ENCODE data around the gene TMEM31. TPM values are rescaled to one million over a fixed set of nuclear protein-coding genes. Genes with fewer than 3 reads are reported as not detected.

TMEM31 gene
- total and polyA plus RNA-seq, 9 of the 15 experiments (the other 6 are each of a cell fraction or from before 2014, with no cell fraction given) = 0.18 TPM; not detected in 8

DNA sequence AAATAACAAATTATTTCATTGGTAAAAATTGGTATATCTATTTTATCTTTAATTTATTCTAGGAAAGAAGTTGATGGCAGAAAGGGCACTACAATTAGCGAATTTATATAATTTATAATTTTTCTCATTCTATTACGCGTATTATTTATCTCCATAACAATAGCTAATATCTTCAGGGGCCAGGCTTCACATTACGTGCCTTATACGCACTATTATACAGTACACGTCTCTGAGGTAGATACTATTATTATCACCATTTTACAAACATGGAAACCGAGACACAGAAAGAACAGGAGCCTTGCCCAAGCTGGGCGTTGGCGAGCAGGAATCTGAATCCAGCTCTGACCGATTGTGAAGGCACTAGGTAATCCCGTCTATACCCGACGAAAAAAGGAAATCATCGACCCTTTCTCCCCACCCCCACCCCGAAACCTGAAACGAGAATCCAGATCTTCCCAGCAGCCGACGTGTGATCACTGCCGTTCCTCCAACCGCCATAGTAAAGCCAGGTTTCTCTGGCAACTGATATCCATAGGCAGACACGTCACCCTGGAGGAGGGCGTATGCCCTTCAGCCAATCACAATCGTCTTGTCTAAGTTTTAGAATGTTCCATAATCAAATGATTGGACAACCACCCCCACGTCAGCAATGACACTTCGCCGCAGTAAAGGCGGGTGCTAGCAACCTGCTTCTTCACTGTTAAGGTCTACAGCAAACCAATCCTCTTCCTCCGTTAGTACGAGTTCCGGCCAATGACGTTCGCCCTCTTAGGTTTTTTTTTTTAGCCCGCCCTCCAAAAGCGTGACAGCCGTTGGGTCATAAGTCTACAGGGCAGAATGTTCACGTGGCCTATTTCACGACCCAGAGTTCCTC lies 24.3 kb upstream of the TMEM31 start, which contains the start of gene MORF4L2 (continued):
- TF ChIP-seq MYC (IDR thresholded peaks at IDR 0.05; ENCODE audit: low read depth, low read length) = no peak
- TF ChIP-seq MYC (CRISPR knock-in tag; IDR thresholded peaks at IDR 0.05; ENCODE audit: borderline replicate concordance, low read depth) = no peak
- no peak for TF ChIP-seq HEY1 (CRISPR knock-in tag; IDR thresholded peaks at IDR 0.05; ENCODE audit: borderline replicate concordance)
- TF ChIP-seq, protein P1, sequence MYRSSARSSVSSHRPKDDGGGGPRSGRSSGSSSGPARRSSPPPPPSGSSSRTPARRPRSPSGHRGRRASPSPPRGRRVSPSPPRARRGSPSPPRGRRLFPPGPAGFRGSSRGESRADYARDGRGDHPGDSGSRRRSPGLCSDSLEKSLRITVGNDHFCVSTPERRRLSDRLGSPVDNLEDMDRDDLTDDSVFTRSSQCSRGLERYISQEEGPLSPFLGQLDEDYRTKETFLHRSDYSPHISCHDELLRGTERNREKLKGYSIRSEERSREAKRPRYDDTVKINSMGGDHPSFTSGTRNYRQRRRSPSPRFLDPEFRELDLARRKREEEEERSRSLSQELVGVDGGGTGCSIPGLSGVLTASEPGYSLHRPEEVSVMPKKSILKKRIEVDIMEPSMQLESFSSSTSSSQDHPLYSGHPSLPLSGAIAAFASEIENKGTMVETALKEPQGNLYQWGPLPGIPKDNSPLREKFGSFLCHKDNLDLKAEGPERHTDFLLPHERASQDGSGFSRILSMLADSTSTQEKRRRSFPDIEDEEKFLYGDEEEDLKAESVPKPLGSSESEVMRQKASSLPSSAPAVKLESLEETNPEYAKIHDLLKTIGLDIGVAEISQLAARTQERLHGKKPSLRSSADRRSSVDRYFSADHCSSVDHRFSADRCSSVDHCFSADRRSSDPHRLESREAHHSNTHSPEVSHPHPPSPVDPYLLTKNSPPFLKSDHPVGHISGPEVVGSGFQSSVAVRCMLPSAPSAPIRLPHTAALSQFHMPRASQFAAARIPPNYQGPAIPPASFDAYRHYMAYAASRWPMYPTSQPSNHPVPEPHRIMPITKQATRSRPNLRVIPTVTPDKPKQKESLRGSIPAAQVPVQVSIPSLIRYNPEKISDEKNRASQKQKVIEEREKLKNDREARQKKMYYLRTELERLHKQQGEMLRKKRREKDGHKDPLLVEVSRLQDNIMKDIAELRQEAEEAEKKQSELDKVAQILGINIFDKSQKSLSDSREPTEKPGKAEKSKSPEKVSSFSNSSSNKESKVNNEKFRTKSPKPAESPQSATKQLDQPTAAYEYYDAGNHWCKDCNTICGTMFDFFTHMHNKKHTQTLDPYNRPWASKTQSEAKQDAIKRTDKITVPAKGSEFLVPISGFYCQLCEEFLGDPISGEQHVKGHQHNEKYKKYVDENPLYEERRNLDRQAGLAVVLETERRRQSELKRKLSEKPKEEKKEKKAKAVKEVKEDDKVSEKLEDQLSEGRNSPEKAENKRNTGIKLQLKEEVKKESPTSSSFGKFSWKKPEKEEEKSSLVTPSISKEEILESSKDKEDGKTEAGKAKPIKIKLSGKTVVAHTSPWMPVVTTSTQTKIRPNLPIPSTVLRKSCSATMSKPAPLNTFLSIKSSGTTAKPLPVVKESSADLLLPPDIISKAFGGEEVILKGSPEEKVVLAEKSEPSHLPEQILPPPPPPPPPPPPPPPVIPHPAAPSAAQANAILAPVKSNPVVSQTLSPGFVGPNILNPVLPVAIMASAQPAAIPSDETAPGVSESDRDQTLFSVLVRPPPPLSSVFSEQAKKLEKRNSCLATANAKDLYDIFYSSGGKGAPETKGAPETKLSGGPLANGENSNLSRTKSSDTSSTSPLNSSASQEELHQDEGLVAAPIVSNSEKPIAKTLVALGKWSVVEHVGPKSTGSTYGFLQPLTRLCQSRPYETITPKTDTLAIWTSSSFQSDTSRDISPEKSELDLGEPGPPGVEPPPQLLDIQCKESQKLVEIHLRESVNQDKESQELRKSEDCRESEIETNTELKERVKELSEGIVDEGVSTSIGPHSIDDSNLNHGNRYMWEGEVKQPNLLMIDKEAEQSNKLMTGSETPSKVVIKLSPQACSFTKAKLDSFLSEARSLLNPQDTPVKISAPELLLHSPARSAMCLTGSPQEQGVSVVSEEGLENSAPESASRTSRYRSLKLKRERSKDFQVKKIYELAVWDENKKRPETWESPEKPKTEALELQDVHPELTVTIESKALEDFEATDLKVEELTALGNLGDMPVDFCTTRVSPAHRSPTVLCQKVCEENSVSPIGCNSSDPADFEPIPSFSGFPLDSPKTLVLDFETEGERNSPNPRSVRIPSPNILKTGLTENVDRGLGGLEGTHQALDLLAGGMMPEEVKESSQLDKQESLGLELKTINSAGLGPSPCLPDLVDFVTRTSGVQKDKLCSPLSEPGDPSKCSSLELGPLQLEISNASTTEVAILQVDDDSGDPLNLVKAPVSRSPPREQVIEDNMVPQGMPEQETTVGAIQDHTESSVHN (IDR thresholded peaks at IDR 0.05; ENCODE audit: borderline replicate concordance in 1 of 2, low read depth in 1 of 2) = no peak
- no peak for TF ChIP-seq NR2F6 (CRISPR knock-in tag; IDR thresholded peaks at IDR 0.05)
- TF ChIP-seq RFX5 (IDR thresholded peaks at IDR 0.05; ENCODE audit: low read depth, low read length) = no peak
- TF ChIP-seq NR1H2 (CRISPR knock-in tag; IDR thresholded peaks at IDR 0.05) = no peak
- TF ChIP-seq, protein P2, sequence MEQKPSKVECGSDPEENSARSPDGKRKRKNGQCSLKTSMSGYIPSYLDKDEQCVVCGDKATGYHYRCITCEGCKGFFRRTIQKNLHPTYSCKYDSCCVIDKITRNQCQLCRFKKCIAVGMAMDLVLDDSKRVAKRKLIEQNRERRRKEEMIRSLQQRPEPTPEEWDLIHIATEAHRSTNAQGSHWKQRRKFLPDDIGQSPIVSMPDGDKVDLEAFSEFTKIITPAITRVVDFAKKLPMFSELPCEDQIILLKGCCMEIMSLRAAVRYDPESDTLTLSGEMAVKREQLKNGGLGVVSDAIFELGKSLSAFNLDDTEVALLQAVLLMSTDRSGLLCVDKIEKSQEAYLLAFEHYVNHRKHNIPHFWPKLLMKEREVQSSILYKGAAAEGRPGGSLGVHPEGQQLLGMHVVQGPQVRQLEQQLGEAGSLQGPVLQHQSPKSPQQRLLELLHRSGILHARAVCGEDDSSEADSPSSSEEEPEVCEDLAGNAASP (IDR thresholded peaks at IDR 0.05) = no peak
- TF ChIP-seq, protein P3, sequence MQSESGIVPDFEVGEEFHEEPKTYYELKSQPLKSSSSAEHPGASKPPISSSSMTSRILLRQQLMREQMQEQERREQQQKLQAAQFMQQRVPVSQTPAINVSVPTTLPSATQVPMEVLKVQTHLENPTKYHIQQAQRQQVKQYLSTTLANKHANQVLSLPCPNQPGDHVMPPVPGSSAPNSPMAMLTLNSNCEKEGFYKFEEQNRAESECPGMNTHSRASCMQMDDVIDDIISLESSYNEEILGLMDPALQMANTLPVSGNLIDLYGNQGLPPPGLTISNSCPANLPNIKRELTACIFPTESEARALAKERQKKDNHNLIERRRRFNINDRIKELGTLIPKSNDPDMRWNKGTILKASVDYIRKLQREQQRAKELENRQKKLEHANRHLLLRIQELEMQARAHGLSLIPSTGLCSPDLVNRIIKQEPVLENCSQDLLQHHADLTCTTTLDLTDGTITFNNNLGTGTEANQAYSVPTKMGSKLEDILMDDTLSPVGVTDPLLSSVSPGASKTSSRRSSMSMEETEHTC (IDR thresholded peaks at IDR 0.05) = no peak; the same call in 1 of the 2 replicates
- TF ChIP-seq TAF1 (IDR thresholded peaks at IDR 0.05; ENCODE audit: control insufficient read depth, extremely low read depth, insufficient read depth, low read length, severe bottlenecking) = peak; percentile 92
- TF ChIP-seq, protein P4, sequence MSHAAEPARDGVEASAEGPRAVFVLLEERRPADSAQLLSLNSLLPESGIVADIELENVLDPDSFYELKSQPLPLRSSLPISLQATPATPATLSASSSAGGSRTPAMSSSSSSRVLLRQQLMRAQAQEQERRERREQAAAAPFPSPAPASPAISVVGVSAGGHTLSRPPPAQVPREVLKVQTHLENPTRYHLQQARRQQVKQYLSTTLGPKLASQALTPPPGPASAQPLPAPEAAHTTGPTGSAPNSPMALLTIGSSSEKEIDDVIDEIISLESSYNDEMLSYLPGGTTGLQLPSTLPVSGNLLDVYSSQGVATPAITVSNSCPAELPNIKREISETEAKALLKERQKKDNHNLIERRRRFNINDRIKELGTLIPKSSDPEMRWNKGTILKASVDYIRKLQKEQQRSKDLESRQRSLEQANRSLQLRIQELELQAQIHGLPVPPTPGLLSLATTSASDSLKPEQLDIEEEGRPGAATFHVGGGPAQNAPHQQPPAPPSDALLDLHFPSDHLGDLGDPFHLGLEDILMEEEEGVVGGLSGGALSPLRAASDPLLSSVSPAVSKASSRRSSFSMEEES (CRISPR knock-in tag; IDR thresholded peaks at IDR 0.05) = no peak
- no peak for TF ChIP-seq CHD4 (IDR thresholded peaks at IDR 0.05; ENCODE audit: insufficient read depth, insufficient replicate concordance, low read depth, low read length, poor library complexity, severe bottlenecking)
- TF ChIP-seq NFE2L1 (tag; IDR thresholded peaks at IDR 0.05; ENCODE audit: borderline replicate concordance, low read depth) = no peak

Data from K562 (cell line).